Measurements from ENCODE around the gene RGS2.
A peak's percentile ranks its signal among the peaks of the same experiment; 100 is the strongest.

RGS2 gene

GRCh38 chr1:192797143-192797542 is 11.7 kb upstream of the RGS2 start:
- DNase-seq: no peak

- DNase-seq: no peak
These were observed 10.9 kb upstream of the RGS2 start for GRCh38 chr1:192797891-192798290.

GRCh38 chr1:192801451-192801850 is 7.4 kb upstream of the RGS2 start:
- no peak for DNase-seq

- no peak for DNase-seq
These were observed 6.4 kb upstream of the RGS2 start for GRCh38 chr1:192802406-192802805.

- no peak for DNase-seq
These were observed 5.3 kb upstream of the RGS2 start for GRCh38 chr1:192803501-192803900.

- DNase-seq: no peak
These were observed 3.0 kb upstream of the RGS2 start for GRCh38 chr1:192805832-192806323.

GRCh38 chr1:192807211-192808162 is 1.4 kb upstream of the RGS2 start:
- DNase-seq: no peak

- DNase-seq: no peak
These were observed 699 bp upstream of the RGS2 start for GRCh38 chr1:192808163-192808517.

- peak; percentile 49 for DNase-seq
These were observed 741 bp downstream of the RGS2 start for GRCh38 chr1:192809307-192810252.

- DNase-seq: no peak
These were observed 1.5 kb downstream of the RGS2 start for GRCh38 chr1:192810253-192810880.

GRCh38 chr1:192811006-192811405 is 2.2 kb downstream of the RGS2 start:
- no peak for DNase-seq

- no peak for DNase-seq
These were observed 2.9 kb downstream of the RGS2 start for GRCh38 chr1:192811594-192812239.

- no peak for DNase-seq
These were observed 3.8 kb downstream of the RGS2 start for GRCh38 chr1:192812420-192813209.

GRCh38 chr1:192814805-192815204 is 6.0 kb downstream of the RGS2 start:
- no peak for DNase-seq

GRCh38 chr1:192817246-192817645 is 8.4 kb downstream of the RGS2 start:
- no peak for DNase-seq

- no peak for DNase-seq
These were observed 12.5 kb downstream of the RGS2 start for GRCh38 chr1:192821296-192821695.

- DNase-seq: no peak
These were observed 15.7 kb downstream of the RGS2 start for GRCh38 chr1:192824511-192824910.

GRCh38 chr1:192826791-192827546 is 18.1 kb downstream of the RGS2 start:
- no peak for DNase-seq

- no peak for DNase-seq
These were observed 21.9 kb downstream of the RGS2 start for GRCh38 chr1:192830595-192831246.

GRCh38 chr1:192831706-192832355 is 23.0 kb downstream of the RGS2 start:
- DNase-seq: no peak
